Measurements from ENCODE around the gene SWT1. TPM values are rescaled to one million over a fixed set of nuclear protein-coding genes. Genes with fewer than 3 reads are reported as not detected.
"Not testable (repeated sequence)": the region's sequence is repeated elsewhere in the genome, so short reads cannot be mapped to it uniquely, and the experiment has no call there.

The SWT1 gene
- total RNA-seq, 1 experiment from 2014 or later = 2.3 TPM

- no peak for DNase-seq (ENCODE audit: low read depth)
- in situ Hi-C loops (cut with HindIII; ENCODE audit: low pct_unique_long_range_greater_than_20kb, low sequenced_read_pairs) = no loop called here
Measured at GRCh38 chr1:185237661-185238060, 80.7 kb downstream of the SWT1 start.

- DNase-seq (ENCODE audit: low read depth) = no peak
- in situ Hi-C loops (cut with HindIII; ENCODE audit: low pct_unique_long_range_greater_than_20kb, low sequenced_read_pairs) = no loop called here
Measured at GRCh38 chr1:185238447-185238846, 81.5 kb downstream of the SWT1 start.

- in situ Hi-C loops (cut with HindIII; ENCODE audit: low pct_unique_long_range_greater_than_20kb, low sequenced_read_pairs) = no loop called here
- DNase-seq (ENCODE audit: low read depth) = no peak
Measured at GRCh38 chr1:185239861-185240260, 82.9 kb downstream of the SWT1 start.

GRCh38 chr1:185241127-185241526, 84.2 kb downstream of the SWT1 start:
- DNase-seq (ENCODE audit: low read depth) = no peak
- in situ Hi-C loops (cut with HindIII; ENCODE audit: low pct_unique_long_range_greater_than_20kb, low sequenced_read_pairs) = no loop called here

GRCh38 chr1:185244015-185244747, 87.2 kb downstream of the SWT1 start:
- no peak for DNase-seq (ENCODE audit: low read depth)
- in situ Hi-C loops (cut with HindIII; ENCODE audit: low pct_unique_long_range_greater_than_20kb, low sequenced_read_pairs) = no loop called here

- no peak for DNase-seq (ENCODE audit: low read depth)
- in situ Hi-C loops (cut with HindIII; ENCODE audit: low pct_unique_long_range_greater_than_20kb, low sequenced_read_pairs) = no loop called here
Measured at GRCh38 chr1:185245466-185245865, 88.5 kb downstream of the SWT1 start.

- DNase-seq (ENCODE audit: low read depth) = no peak
- in situ Hi-C loops (cut with HindIII; ENCODE audit: low pct_unique_long_range_greater_than_20kb, low sequenced_read_pairs) = no loop called here
Measured at GRCh38 chr1:185249563-185249962, 92.6 kb downstream of the SWT1 start.

GRCh38 chr1:185250063-185250462, 93.1 kb downstream of the SWT1 start:
- in situ Hi-C loops (cut with HindIII; ENCODE audit: low pct_unique_long_range_greater_than_20kb, low sequenced_read_pairs) = no loop called here
- DNase-seq (ENCODE audit: low read depth) = no peak

- DNase-seq (ENCODE audit: low read depth); in situ Hi-C loops (cut with HindIII; ENCODE audit: low pct_unique_long_range_greater_than_20kb, low sequenced_read_pairs): not testable (repeated sequence)
Measured at GRCh38 chr1:185251928-185252327, 95.0 kb downstream of the SWT1 start.

- in situ Hi-C loops (cut with HindIII; ENCODE audit: low pct_unique_long_range_greater_than_20kb, low sequenced_read_pairs); DNase-seq (ENCODE audit: low read depth): not testable (repeated sequence)
Measured at GRCh38 chr1:185252404-185252803, 95.4 kb downstream of the SWT1 start.

- DNase-seq (ENCODE audit: low read depth); in situ Hi-C loops (cut with HindIII; ENCODE audit: low pct_unique_long_range_greater_than_20kb, low sequenced_read_pairs): not testable (repeated sequence)
Measured at GRCh38 chr1:185255595-185255994, 98.6 kb downstream of the SWT1 start.

GRCh38 chr1:185257116-185257949, 100.4 kb downstream of the SWT1 start:
- peak; percentile 61 for DNase-seq (ENCODE audit: low read depth)
- in situ Hi-C loops (cut with HindIII; ENCODE audit: low pct_unique_long_range_greater_than_20kb, low sequenced_read_pairs) = not testable (repeated sequence)

- DNase-seq (ENCODE audit: low read depth) = no peak
- in situ Hi-C loops (cut with HindIII; ENCODE audit: low pct_unique_long_range_greater_than_20kb, low sequenced_read_pairs) = no loop called here
Measured at GRCh38 chr1:185257950-185258208, 100.9 kb downstream of the SWT1 start.

GRCh38 chr1:185258676-185259075, 101.7 kb downstream of the SWT1 start:
- in situ Hi-C loops (cut with HindIII; ENCODE audit: low pct_unique_long_range_greater_than_20kb, low sequenced_read_pairs) = no loop called here
- DNase-seq (ENCODE audit: low read depth) = no peak

GRCh38 chr1:185260611-185261010, 103.6 kb downstream of the SWT1 start:
- in situ Hi-C loops (cut with HindIII; ENCODE audit: low pct_unique_long_range_greater_than_20kb, low sequenced_read_pairs) = no loop called here
- no peak for DNase-seq (ENCODE audit: low read depth)

GRCh38 chr1:185262151-185262550, 105.2 kb downstream of the SWT1 start:
- in situ Hi-C loops (cut with HindIII; ENCODE audit: low pct_unique_long_range_greater_than_20kb, low sequenced_read_pairs) = no loop called here
- DNase-seq (ENCODE audit: low read depth) = no peak

GRCh38 chr1:185263292-185263691, 106.3 kb downstream of the SWT1 start:
- DNase-seq (ENCODE audit: low read depth) = no peak
- in situ Hi-C loops (cut with HindIII; ENCODE audit: low pct_unique_long_range_greater_than_20kb, low sequenced_read_pairs) = no loop called here

- DNase-seq (ENCODE audit: low read depth) = no peak
- in situ Hi-C loops (cut with HindIII; ENCODE audit: low pct_unique_long_range_greater_than_20kb, low sequenced_read_pairs) = no loop called here
Measured at GRCh38 chr1:185263780-185264179, 106.8 kb downstream of the SWT1 start.

- in situ Hi-C loops (cut with HindIII; ENCODE audit: low pct_unique_long_range_greater_than_20kb, low sequenced_read_pairs) = no loop called here
- DNase-seq (ENCODE audit: low read depth) = no peak
Measured at GRCh38 chr1:185265314-185265713, 108.3 kb downstream of the SWT1 start.

- in situ Hi-C loops (cut with HindIII; ENCODE audit: low pct_unique_long_range_greater_than_20kb, low sequenced_read_pairs) = no loop called here
Measured at GRCh38 chr1:185267301-185267700, 110.3 kb downstream of the SWT1 start.

More at GRCh38 chr1:185267301-185267700, 110.3 kb downstream of the SWT1 start:
- no peak for DNase-seq (ENCODE audit: low read depth)

Data from Caki2 (cell line).